GM19455 (cell line): ENCODE results near the gene AP1G1.

Experiments used
- ATAC-seq: cut with Tn5 transposase; IDR thresholded peaks from one replicate; pipeline ENCODE4 v1.9.1; 2021; ENCODE audit not compliant: unreplicated experiment

Gene AP1G1

GRCh38 chr16:71758293-71758760, 50.3 kb downstream of the AP1G1 start:
- ATAC-seq: no peak

- ATAC-seq: no peak
Measured at GRCh38 chr16:71754652-71755051, 54.0 kb downstream of the AP1G1 start.

GRCh38 chr16:71754108-71754507, 54.5 kb downstream of the AP1G1 start:
- ATAC-seq: no peak

GRCh38 chr16:71748226-71748625, 60.4 kb downstream of the AP1G1 start:
- ATAC-seq: no peak

- ATAC-seq: no peak
Measured at GRCh38 chr16:71746442-71747046, 62.1 kb downstream of the AP1G1 start.

GRCh38 chr16:71738855-71739254, 69.8 kb downstream of the AP1G1 start:
- ATAC-seq: no peak

- ATAC-seq: no peak
Measured at GRCh38 chr16:71737501-71737900, 71.1 kb downstream of the AP1G1 start.

- no peak for ATAC-seq
Measured at GRCh38 chr16:71734511-71734910, 74.1 kb downstream of the AP1G1 start.

- no peak for ATAC-seq
Measured at GRCh38 chr16:71732587-71732986, 76.0 kb downstream of the AP1G1 start.

GRCh38 chr16:71727551-71728324, 80.9 kb downstream of the AP1G1 start:
- ATAC-seq: no peak

GRCh38 chr16:71726476-71727315, 81.9 kb downstream of the AP1G1 start:
- no peak for ATAC-seq

- no peak for ATAC-seq
Measured at GRCh38 chr16:71724320-71724751, 84.3 kb downstream of the AP1G1 start, which contains the start of gene PHLPP2. Gene PHLPP2, minus strand, starts transcription at chr16:71724701. Its CDS starts 9,906 bp downstream, at chr16:71714795.

GRCh38 chr16:71723537-71724319, 84.9 kb downstream of the AP1G1 start:
- ATAC-seq: peak; percentile 75

GRCh38 chr16:71722801-71723536, 85.7 kb downstream of the AP1G1 start:
- peak; percentile 39 for ATAC-seq

- no peak for ATAC-seq
Measured at GRCh38 chr16:71721066-71721740, 87.4 kb downstream of the AP1G1 start.

- ATAC-seq: no peak
Measured at GRCh38 chr16:71712501-71712900, 96.1 kb downstream of the AP1G1 start.

- ATAC-seq: no peak
Measured at GRCh38 chr16:71711789-71712188, 96.8 kb downstream of the AP1G1 start.

GRCh38 chr16:71709229-71709781, 99.3 kb downstream of the AP1G1 start:
- no peak for ATAC-seq

- ATAC-seq: no peak
Measured at GRCh38 chr16:71708696-71709095, 99.9 kb downstream of the AP1G1 start.
